Activated T-helper 2 cell treated with anti-CD3 and anti-CD28 coated beads, Interferon-gamma antibody, Interleukin-2, Interleukin-4, amounts not matched to agents 10 μg/mL and 5 μg/mL and 100 μg/mL, durations not matched to agents 14 hours and 24 hours and 36 hours (primary cell): ENCODE results near the gene ANKRD34C. TPM values are rescaled to one million over a fixed set of nuclear protein-coding genes. Genes with fewer than 3 reads are reported as not detected.
A peak's percentile ranks its signal among the peaks of the same experiment; 100 is the strongest.

Source experiments
- DNase-seq: peaks from one replicate; pipeline ENCODE4 v3.0.0; 2021; ENCODE audit warnings: low spot score
- H3K27ac Mint-ChIP-seq: one replicate; pipeline ENCODE4 v1.8.0; 2021; ENCODE audit warnings: mixed read lengths
- H3K27me3 Mint-ChIP-seq: one replicate; pipeline ENCODE4 v1.8.0; 2021; ENCODE audit warnings: low read depth, mixed read lengths
- H3K36me3 Mint-ChIP-seq: one replicate; pipeline ENCODE4 v1.8.0; 2021; ENCODE audit warnings: low read depth, mixed read lengths
- H3K4me1 Mint-ChIP-seq: one replicate; pipeline ENCODE4 v1.8.0; 2021; ENCODE audit warnings: low read depth, mixed read lengths
- H3K4me3 Mint-ChIP-seq: one replicate; pipeline ENCODE4 v1.8.0; 2021; ENCODE audit warnings: low read depth, mild to moderate bottlenecking, moderate library complexity, mixed read lengths
- H3K9me3 Mint-ChIP-seq: one replicate; pipeline ENCODE4 v1.8.0; 2021; ENCODE audit warnings: mixed read lengths
- intact Hi-C: fragments of 100-400 bp; cut with micrococcal nuclease; formaldehyde crosslinking; loops from one replicate; pipeline ENCODE4 v1.15.1; 2023
- total RNA-seq: library from RNA; stranded (reverse); gene quantifications from 2 replicates; pipeline ENCODE4 v1.2.3, GENCODE V29; 2022

Gene ANKRD34C
- total RNA-seq, 1 donor from 2014 or later, result not detected

- Mint-ChIP-seq H3K9me3 (no peaks in the 10 kb centered on the region), H3K36me3 (no peaks in the 10 kb centered on the region), H3K4me1 (peaks cover 4% of the 10 kb centered on the region), H3K27me3 (peaks cover 6% of the 10 kb centered on the region), H3K27ac (no peak overlapping the region), H3K4me3 (no peak overlapping the region)
- intact Hi-C loops, result no loop called here
- DNase-seq, result no peak
Observed at GRCh38 chr15:79292011-79292410, 9.5 kb downstream of the ANKRD34C start.

GRCh38 chr15:79294075-79294474 is 11.6 kb downstream of the ANKRD34C start:
- no peak overlapping the region for H3K27ac Mint-ChIP-seq
- intact Hi-C loops, result no loop called here
- DNase-seq, result no peak
- H3K9me3 Mint-ChIP-seq, result no peaks in the 10 kb centered on the region
- peaks cover 15% of the 10 kb centered on the region for H3K27me3 Mint-ChIP-seq
- no peak overlapping the region for H3K4me3 Mint-ChIP-seq
- no peaks in the 10 kb centered on the region for H3K36me3 Mint-ChIP-seq
- H3K4me1 Mint-ChIP-seq, result peaks cover 4% of the 10 kb centered on the region

GRCh38 chr15:79296583-79296982 is 14.1 kb downstream of the ANKRD34C start:
- no peak for DNase-seq
- H3K4me3 Mint-ChIP-seq, result no peak overlapping the region
- peaks cover 26% of the 10 kb centered on the region for H3K27me3 Mint-ChIP-seq
- H3K27ac Mint-ChIP-seq, result no peak overlapping the region
- intact Hi-C loops, result no loop called here
- no peaks in the 10 kb centered on the region for H3K9me3 Mint-ChIP-seq
- no peaks in the 10 kb centered on the region for H3K4me1 Mint-ChIP-seq
- H3K36me3 Mint-ChIP-seq, result no peaks in the 10 kb centered on the region

- Mint-ChIP-seq H3K4me1 (no peaks in the 10 kb centered on the region), H3K36me3 (no peaks in the 10 kb centered on the region), H3K27ac (no peak overlapping the region), H3K4me3 (no peak overlapping the region), H3K9me3 (no peaks in the 10 kb centered on the region), H3K27me3 (peaks cover 42% of the 10 kb centered on the region)
- intact Hi-C loops, result no loop called here
- no peak for DNase-seq
Observed at GRCh38 chr15:79299126-79299840, 16.8 kb downstream of the ANKRD34C start.

DNA sequence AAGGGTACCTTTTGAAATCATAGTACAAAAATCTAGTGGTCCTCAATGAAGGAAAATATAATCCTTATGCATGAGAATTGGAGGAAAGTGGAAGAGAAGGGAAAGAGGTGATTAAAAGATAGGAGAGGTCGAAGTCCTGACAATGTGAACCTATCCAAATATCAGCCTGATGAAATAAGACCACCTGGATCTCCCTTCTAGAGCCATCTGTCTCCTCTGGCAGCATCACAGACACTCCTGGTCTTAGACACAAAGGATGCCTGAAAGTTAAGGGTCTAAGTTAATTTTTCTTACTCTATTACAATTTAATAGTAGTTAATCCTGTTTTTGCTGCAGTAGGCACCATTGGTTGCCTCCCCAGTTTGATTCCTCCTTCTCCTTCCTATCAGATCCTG is 17.3 kb downstream of the ANKRD34C start:
- no peaks in the 10 kb centered on the region for H3K9me3 Mint-ChIP-seq
- H3K27me3 Mint-ChIP-seq, result peaks cover 47% of the 10 kb centered on the region
- no peaks in the 10 kb centered on the region for H3K36me3 Mint-ChIP-seq
- H3K4me3 Mint-ChIP-seq, result no peak overlapping the region
- H3K4me1 Mint-ChIP-seq, result no peaks in the 10 kb centered on the region
- no peak overlapping the region for H3K27ac Mint-ChIP-seq
- DNase-seq, result no peak
- intact Hi-C loops, result no loop called here

- intact Hi-C loops, result no loop called here
- no peak overlapping the region for H3K4me3 Mint-ChIP-seq
- H3K27me3 Mint-ChIP-seq, result peaks cover 51% of the 10 kb centered on the region
- peaks cover 2% of the 10 kb centered on the region for H3K36me3 Mint-ChIP-seq
- DNase-seq, result no peak
- H3K9me3 Mint-ChIP-seq, result no peaks in the 10 kb centered on the region
- H3K4me1 Mint-ChIP-seq, result peaks cover 8% of the 10 kb centered on the region
- H3K27ac Mint-ChIP-seq, result no peak overlapping the region
Observed at GRCh38 chr15:79307251-79307650, 24.7 kb downstream of the ANKRD34C start.

DNA sequence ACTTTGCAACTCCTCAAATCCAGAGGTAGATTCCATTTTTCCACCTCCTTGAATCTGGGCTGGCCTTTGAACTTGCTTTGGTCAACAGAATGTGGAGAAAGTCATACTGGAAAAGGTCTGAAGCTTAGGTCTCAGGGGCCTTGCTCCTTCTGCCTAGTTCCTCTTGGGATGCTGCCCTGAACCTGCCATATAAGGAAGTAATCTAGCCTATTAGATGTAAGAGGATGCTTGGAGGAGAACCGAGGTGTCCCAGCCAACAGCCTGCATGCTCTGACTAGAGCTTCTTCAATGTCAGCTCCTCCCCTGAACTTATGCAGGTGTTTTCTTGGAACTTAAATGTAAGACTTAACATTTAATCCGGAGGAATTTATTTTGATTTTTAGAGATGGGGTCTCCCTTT is 26.4 kb downstream of the ANKRD34C start:
- H3K4me1 Mint-ChIP-seq, result peaks cover 22% of the 10 kb centered on the region
- intact Hi-C loops, result no loop called here
- peaks cover 17% of the 10 kb centered on the region for H3K36me3 Mint-ChIP-seq
- no peak overlapping the region for H3K27ac Mint-ChIP-seq
- no peaks in the 10 kb centered on the region for H3K9me3 Mint-ChIP-seq
- DNase-seq, result no peak
- H3K4me3 Mint-ChIP-seq, result no peak overlapping the region
- peaks cover 43% of the 10 kb centered on the region for H3K27me3 Mint-ChIP-seq

- Mint-ChIP-seq H3K27ac (no peak overlapping the region), H3K27me3 (peaks cover 30% of the 10 kb centered on the region), H3K4me3 (peak overlapping the region; percentile 87), H3K9me3 (no peaks in the 10 kb centered on the region), H3K36me3 (peaks cover 32% of the 10 kb centered on the region), H3K4me1 (peaks cover 28% of the 10 kb centered on the region)
- intact Hi-C loops, result no loop called here
- DNase-seq, result no peak
Observed at GRCh38 chr15:79310612-79310984, 28.1 kb downstream of the ANKRD34C start.

DNA sequence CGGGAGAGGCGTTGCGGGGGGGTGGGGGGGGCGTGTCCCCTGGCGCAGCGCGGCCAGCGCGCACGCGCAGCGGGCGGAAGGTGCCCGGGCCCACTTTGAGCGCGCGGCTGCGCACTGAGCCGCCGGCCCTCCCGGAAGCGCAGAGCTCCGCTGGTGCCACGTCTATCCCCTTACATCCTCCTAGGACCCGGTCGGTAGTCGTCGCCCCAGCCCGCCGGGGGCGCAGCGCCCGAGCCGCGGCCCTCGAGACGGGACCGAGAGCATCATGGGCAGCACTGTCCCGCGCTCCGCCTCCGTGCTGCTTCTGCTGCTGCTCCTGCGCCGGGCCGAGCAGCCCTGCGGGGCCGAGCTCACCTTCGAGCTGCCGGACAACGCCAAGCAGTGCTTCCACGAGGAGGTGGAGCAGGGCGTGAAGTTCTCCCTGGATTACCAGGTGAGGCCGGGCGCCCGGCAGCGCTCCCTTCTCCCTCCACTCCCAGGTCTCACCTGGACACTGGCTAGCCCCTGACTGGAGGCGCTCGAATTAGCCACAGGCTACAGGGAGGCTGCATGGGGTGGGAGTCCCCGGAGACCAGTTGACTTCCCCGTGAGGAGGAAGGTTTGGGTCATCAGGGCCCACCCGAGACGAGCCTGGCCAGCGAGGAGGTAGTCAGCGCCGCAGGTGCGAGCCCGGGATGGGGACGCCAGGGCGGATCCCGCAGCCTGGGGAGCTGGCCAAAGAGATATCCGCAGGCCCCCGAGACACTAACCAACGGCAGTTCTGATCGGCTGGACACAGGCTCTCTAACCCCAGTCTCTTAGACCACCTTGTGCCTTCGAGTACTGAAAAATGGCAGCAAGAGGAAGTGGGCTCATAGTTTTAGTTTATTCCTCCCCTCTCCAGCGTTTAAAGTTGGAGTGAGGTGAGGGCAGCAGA is 28.7 kb downstream of the ANKRD34C start, which contains the start of gene TMED3:
TMED3 (plus strand) TSS at position 128 of the 916 bp plus-strand sequence; CDS start at position 266, 138 bp downstream.
- H3K36me3 Mint-ChIP-seq, result peaks cover 39% of the 10 kb centered on the region
- peak; percentile 81 for DNase-seq
- peaks cover 27% of the 10 kb centered on the region for H3K4me1 Mint-ChIP-seq
- H3K4me3 Mint-ChIP-seq, result peak within 1 kb of the TSS; percentile 87
- intact Hi-C loops, result no loop called here
- no peaks in the 10 kb centered on the region for H3K9me3 Mint-ChIP-seq
- peak within 1 kb of the TSS; percentile 53 for H3K27ac Mint-ChIP-seq
- H3K27me3 Mint-ChIP-seq, result peaks cover 28% of the 10 kb centered on the region

DNA sequence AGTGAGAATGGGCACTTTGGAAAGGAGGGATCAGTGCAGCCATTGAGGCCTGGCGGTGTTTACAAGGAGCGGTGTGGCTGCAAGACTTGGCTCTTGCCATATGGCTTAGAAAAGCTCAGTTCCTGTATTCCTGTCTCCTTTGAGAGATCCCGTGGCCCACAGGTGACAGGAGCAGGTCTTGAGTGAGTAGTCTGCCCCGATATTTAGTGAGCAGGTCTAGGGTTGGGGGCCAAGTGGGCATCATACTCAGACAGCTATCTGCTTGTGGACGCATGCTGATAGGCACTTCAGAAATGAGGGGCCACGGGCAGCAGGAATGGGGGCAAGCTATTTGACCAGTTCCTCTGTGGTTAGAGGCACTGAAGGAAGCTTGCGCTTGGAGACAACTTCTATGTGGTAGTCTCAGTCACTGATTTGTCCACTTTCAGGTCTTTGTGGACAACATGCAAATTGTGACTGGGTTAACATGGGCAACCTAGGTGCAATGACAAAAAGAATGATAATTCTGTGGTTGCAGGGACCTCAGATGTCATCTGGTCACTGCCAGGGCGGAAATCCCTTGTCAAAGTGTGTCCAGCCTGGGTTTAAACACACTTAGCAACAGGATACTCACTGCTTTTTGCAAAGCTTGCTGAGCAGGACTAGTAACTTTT is 29.5 kb downstream of the ANKRD34C start:
- no peak for DNase-seq
- Mint-ChIP-seq H3K27me3 (peaks cover 26% of the 10 kb centered on the region), H3K9me3 (no peaks in the 10 kb centered on the region), H3K36me3 (peaks cover 47% of the 10 kb centered on the region), H3K27ac (peak overlapping the region; percentile 53), H3K4me3 (peak overlapping the region; percentile 87), H3K4me1 (peaks cover 28% of the 10 kb centered on the region)
- intact Hi-C loops, result no loop called here

DNA sequence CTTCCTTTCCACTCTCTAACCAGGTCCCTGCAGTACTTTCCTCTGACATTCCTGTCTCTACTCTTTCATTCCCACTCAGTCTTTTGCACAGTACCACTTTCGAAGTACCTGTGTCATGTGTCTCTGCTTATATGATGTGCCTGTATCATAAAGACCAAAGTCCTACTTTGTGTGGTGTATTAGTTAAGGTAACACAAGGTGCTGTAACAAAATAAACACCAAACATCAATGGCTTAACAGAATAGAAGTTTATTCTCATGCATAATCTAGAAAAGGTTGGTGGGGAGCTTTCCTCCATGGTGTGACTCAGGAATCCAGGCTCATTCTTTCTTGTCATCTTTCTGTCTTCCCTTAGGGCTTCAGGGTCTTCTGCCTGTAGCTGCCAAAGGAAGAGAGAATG is 31.7 kb downstream of the ANKRD34C start:
- Mint-ChIP-seq H3K4me3 (peak overlapping the region; percentile 6), H3K27me3 (peaks cover 8% of the 10 kb centered on the region), H3K4me1 (peaks cover 35% of the 10 kb centered on the region), H3K27ac (no peak overlapping the region), H3K9me3 (no peaks in the 10 kb centered on the region), H3K36me3 (peaks cover 68% of the 10 kb centered on the region)
- intact Hi-C loops, result no loop called here
- no peak for DNase-seq

GRCh38 chr15:79314811-79315210 is 32.3 kb downstream of the ANKRD34C start:
- DNase-seq, result no peak
- Mint-ChIP-seq H3K36me3 (peaks cover 74% of the 10 kb centered on the region), H3K4me1 (peaks cover 39% of the 10 kb centered on the region), H3K27ac (no peak overlapping the region), H3K4me3 (no peak overlapping the region), H3K9me3 (no peaks in the 10 kb centered on the region), H3K27me3 (peaks cover 4% of the 10 kb centered on the region)
- intact Hi-C loops, result no loop called here
